Lower leg skin (tissue), 4 donors: ENCODE measurements around the gene CEP170B. TPM values are rescaled to one million over a fixed set of nuclear protein-coding genes. Genes with fewer than 3 reads are reported as not detected.

Source experiments
- DNase-seq, 2 donors: peaks; one replicate each; pipeline ENCODE4 v3.0.0-alpha.2; 2019; ENCODE audit warnings: low spot score in 2 of 2
- H3K4me3 ChIP-seq: fragments of 200-600 bp; sonication (generic); 2 replicates; pipeline ENCODE4 v1.5.1; 2017; ENCODE audit warnings: mild to moderate bottlenecking, low read depth; ENCODE audit not compliant: poor library complexity, severe bottlenecking
- CTCF ChIP-seq, 3 donors: fragments of 450-650 bp; IDR thresholded peaks; one replicate each; pipeline ENCODE4 v1.5.1; 2016; ENCODE audit warnings: antibody characterized with exemption in 3 of 3, mild to moderate bottlenecking in 3 of 3, moderate library complexity in 2 of 3
- POLR2A ChIP-seq, 2 donors: fragments of 450-650 bp; IDR thresholded peaks; one replicate each; pipeline ENCODE4 v1.6.1; 2016 to 2017; ENCODE audit warnings: antibody characterized with exemption in 2 of 2, mild to moderate bottlenecking in 1 of 2, moderate library complexity in 1 of 2
- WGBS, 2 donors: methylation state at CpG; one replicate each; pipeline ENCODE4 v1.1.5; 2018; 5-methylcytosine and 5-hydroxymethylcytosine counted together
- intact Hi-C: fragments of 100-400 bp; cut with DNase I; formaldehyde crosslinking; loops from one replicate; pipeline ENCODE4 v1.15.0; 2023; ENCODE audit warnings: low total_unique reads
- total RNA-seq, 4 donors: library from RNA; depleted of rRNA; stranded (reverse); fragments of >200 nt; gene quantifications; one replicate each; pipeline ENCODE4 v1.1.0, GENCODE V29; 2016

Gene CEP170B
- total RNA-seq, 4 donors from 2014 or later = 41.8 to 80.8 (median 58.5) TPM

GRCh38 chr14:104820669-104821228 is 44.3 kb upstream of the CEP170B start:
- DNase-seq = no peak
- intact Hi-C loops = loop anchor here (5.0 kb wide), 1 partner anchor 48 kb away; no protein-coding TSS in a partner anchor
- 20 to 29% methylated on average over 21 to 22 of the region's 22 CpGs for WGBS, 2 donors
- H3K4me3 ChIP-seq = no peak overlapping the region
- TF ChIP-seq CTCF (IDR thresholded peaks at IDR 0.05) (no peak), POLR2A (IDR thresholded peaks at IDR 0.05) (no peak)

GRCh38 chr14:104821229-104821945 is 43.7 kb upstream of the CEP170B start:
- DNase-seq = no peak
- WGBS, 2 donors = 81 to 83% methylated on average over 20 to 23 of the region's 23 CpGs
- intact Hi-C loops = loop anchor here (5.0 kb wide), 1 partner anchor 49 kb away; no protein-coding TSS in a partner anchor

GRCh38 chr14:104821971-104822608 is 43.0 kb upstream of the CEP170B start:
- 92 to 93% methylated on average over 27 of the region's 27 CpGs for WGBS, 2 donors
- no peak for DNase-seq
- TF ChIP-seq POLR2A (IDR thresholded peaks at IDR 0.05) (no peak), CTCF (IDR thresholded peaks at IDR 0.05) (no peak)
- intact Hi-C loops = loop anchor here (5.0 kb wide), 1 partner anchor 50 kb away; no protein-coding TSS in a partner anchor
- H3K4me3 ChIP-seq = no peak overlapping the region

More at GRCh38 chr14:104821229-104821945, 43.7 kb upstream of the CEP170B start:
- TF ChIP-seq CTCF (IDR thresholded peaks at IDR 0.05) (no peak), POLR2A (IDR thresholded peaks at IDR 0.05) (no peak)
- no peak overlapping the region for H3K4me3 ChIP-seq

- no peak for TF ChIP-seq CTCF (IDR thresholded peaks at IDR 0.05)
- TF ChIP-seq POLR2A (IDR thresholded peaks at IDR 0.05) = no peak
- intact Hi-C loops = loop anchor here (5.0 kb wide), 1 partner anchor 51 kb away; no protein-coding TSS in a partner anchor
- H3K4me3 ChIP-seq = no peak overlapping the region
- DNase-seq = no peak
- WGBS, 2 donors = 86% methylated on average over 22 of the region's 22 CpGs
Measured at GRCh38 chr14:104822821-104823615, 42.0 kb upstream of the CEP170B start.

- H3K4me3 ChIP-seq = no peak overlapping the region
- no peak for DNase-seq
- WGBS, 2 donors = 97% methylated on average over 2 of the region's 2 CpGs
- intact Hi-C loops = loop anchor here (5.0 kb wide), 1 partner anchor 52 kb away; no protein-coding TSS in a partner anchor
- TF ChIP-seq POLR2A (IDR thresholded peaks at IDR 0.05) = no peak
- TF ChIP-seq CTCF (IDR thresholded peaks at IDR 0.05) = no peak
Measured at GRCh38 chr14:104824353-104824997, 40.6 kb upstream of the CEP170B start.
